Left renal pelvis (tissue), 4 donors: ENCODE measurements around the gene CBARP. TPM values are rescaled to one million over a fixed set of nuclear protein-coding genes. Genes with fewer than 3 reads are reported as not detected.

ENCODE experiments used
- DNase-seq, 4 donors: peaks; one replicate each; pipeline ENCODE4 v3.0.0-alpha.2; 2013; ENCODE audit warnings: low read depth in 4 of 4, low spot score in 3 of 4
- polyA plus RNA-seq, 4 donors: library from polyadenylated mRNA; unstranded; fragments of 120-200 nt; gene quantifications; one replicate each; pipeline ENCODE4 v1.2.1, GENCODE V29; 2013; ENCODE audit not compliant: insufficient read length in 4 of 4

The CBARP gene
- 1 to 10 TPM; 1.4 to 3.5 (median 1.9) TPM for polyA plus RNA-seq

DNA sequence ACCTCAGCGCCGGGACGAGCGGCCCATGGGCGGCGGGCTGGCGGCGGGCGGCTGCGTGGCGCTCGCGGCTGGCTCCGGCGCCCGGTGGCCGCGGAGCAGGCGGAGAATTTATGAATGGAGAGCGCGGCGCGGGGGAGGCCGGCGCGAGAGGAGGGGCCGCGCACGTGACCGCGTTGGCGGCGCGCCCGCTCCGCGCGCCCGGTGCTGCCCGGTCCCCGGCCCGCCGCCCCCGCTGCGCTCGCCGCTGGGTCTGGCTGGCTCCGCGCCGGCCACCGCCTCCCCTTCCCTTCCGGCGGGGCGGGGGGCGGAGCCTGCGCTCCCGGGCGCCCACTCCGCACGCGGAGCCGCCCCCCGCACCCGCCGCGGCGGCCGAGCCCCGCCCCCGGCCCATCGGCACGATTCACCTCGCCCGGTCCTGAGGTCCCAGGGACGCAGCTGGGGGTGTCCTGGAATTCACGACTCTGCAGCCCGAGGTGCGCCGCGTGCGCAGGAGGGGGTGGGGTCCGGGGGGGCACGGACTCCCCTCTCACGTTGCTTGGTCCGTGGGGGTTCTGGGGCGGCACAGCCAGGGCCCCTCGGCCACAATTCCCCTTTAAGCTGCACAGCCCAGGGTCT is at the start of gene CBARP:
CBARP (minus strand) TSS at position 252 of the 615 bp plus-strand sequence. CDS start 1,905 bp downstream, outside the sequence.
- DNase-seq, result no peak

DNA sequence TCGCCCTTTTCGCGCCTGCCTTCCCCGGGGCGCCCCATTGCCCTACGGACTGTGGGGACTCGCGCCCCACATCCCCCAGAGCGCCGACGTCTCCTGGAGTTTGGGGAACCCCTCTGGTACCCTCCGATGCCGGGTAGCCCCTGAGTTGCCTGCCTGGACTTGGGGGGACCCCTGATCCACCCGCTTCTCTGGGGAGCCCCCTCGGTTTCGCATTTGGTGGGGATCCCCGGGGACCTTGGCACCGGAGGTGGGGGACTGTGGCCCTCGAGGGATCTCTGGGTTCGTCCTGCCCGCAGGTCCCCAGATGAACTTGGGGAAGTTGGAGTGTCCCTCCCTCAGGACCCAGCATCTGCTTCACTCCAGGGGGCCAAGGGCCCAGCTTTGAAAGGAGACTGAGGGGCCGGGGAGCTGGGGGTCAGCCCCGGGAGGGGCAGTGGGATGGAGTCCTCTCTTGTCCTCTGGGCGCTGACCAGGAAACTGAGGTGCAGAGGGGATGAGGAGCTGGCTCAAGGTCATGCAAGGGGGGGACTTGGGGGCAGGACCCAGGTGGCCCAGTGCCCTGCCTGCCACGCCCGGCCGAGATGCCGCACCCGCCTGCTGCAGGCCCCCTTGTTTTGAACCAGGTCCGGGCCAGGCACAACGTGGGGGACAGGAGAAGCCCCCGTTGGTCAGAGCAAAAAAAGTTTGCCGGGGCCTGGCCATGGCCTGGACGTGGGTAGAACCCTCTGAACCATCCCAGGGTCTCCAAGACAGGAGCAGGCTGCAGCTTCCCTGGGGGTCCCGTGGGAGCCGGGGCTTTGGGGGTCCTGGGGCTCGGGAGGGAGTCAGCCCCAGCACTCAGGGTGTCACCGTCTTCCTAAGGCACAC is 48.9 kb upstream of the CBARP start:
- no peak for DNase-seq

- DNase-seq, result no peak
Observed at GRCh38 chr19:1285737-1286360, 48.0 kb upstream of the CBARP start, which contains the start of gene EFNA2. Gene EFNA2 (plus strand): TSS chr19:1285873. CDS start chr19:1286169, 296 bp downstream.

DNA sequence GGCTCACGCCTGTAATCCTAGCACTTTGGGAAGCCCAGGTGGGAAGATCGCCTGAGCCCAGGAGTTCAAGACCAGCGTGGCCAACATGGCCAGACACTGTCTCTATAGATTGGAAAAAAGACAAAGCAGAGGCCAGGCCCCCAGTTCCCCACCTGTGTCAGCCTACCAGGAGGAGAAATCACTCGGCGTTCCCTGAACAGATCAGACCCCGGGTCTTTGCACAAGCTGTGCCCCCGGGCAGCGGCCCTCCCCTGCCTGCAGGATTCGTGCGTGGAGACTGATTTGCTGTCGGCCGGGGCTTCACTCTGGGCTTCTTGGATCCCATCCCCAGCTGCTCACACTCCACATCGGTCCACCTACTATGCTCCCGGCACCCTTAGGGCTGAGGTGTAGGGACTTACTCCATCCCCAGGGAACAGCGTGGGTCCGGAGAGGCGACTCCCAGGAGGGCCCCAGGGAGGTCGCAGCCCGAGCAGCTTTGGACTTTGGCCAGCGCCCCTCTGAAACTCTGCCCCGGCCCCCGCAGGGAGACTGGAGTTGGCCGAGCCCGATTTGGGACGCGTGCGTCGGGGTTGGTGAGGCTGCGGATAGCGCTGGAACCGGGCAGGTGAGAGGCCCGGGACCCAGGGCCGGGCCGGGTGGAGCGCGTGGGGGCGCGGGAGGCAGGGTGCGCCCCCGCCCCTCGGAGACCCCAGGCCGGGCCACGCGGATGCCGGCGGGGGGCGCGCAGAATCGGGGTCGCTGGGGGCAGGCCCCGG is 47.4 kb upstream of the CBARP start:
- no peak for DNase-seq

GRCh38 chr19:1284293-1284978 is 46.6 kb upstream of the CBARP start:
- DNase-seq, result no peak

DNA sequence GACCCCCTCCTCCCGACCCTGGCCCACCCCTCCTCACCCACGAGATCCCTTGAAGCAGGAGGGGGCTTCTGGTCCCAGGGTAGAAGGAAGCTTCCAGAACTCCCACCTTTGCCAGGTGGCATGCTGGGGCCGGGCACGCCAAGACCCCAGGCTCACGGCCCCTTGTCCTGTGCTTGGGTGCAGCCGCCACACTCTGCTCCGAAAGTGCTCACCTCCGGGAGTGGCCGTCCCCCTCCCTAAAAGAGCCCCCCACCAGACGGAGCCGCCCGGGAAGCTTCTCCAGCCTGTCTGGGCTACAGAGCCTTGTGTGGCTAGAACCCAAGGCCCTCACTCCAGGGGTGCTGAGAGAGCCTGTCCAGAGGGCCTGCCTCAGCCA is 46.1 kb upstream of the CBARP start:
- DNase-seq, result no peak

- DNase-seq, result no peak
Observed at GRCh38 chr19:1283207-1283916, 45.6 kb upstream of the CBARP start.

- DNase-seq, result no peak
Observed at GRCh38 chr19:1282588-1283206, 44.9 kb upstream of the CBARP start.

GRCh38 chr19:1281569-1282287 is 43.9 kb upstream of the CBARP start:
- DNase-seq, result no peak

DNA sequence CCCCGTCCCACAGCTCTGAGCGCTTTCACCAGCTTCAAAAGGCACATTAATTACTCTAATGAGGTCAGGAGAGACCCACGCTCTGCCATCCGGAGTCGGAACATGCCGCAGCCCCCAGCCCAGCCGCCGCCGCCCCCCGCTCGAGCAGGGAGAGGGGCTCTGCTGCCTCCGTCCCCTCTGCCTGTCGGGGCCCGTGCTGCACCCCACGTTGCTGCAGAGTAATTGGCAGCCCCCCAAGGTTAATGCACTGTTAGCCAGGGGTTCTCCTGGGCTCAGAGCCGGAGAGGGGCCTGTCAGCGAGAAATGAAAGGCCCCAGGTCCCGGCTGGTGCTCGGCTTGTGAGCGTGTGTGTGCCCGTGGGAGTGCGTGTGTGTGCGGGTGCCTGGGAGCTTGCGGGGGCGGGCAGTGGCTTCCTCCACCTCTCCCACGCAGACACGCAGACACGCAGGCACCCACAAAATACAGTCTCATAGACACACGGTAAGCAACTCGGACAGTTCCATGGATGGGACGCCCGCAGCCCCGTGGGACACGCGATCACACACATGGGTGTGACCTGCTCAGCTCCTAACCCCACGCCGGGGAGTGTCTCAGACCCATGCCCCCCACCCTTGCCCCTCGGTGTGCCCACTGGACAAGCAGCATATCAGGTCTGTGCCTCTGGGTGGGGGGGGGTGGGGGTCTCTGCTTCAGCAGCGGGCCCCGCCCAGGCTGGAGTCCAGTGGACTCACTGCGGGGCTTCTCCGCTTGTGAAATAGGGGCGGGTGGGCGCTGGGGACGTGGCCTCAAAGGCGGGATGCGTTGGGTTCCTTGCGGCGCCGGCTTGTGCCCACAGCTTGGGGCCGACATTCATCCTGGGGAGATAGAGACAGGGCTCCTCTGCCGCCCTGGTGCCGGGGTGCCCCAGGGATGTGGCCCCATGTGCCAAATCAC is 43.1 kb upstream of the CBARP start:
- DNase-seq, result no peak

GRCh38 chr19:1279782-1280341 is 42.1 kb upstream of the CBARP start:
- no peak for DNase-seq

- no peak for DNase-seq
Observed at GRCh38 chr19:1278713-1279660, 41.2 kb upstream of the CBARP start.

DNA sequence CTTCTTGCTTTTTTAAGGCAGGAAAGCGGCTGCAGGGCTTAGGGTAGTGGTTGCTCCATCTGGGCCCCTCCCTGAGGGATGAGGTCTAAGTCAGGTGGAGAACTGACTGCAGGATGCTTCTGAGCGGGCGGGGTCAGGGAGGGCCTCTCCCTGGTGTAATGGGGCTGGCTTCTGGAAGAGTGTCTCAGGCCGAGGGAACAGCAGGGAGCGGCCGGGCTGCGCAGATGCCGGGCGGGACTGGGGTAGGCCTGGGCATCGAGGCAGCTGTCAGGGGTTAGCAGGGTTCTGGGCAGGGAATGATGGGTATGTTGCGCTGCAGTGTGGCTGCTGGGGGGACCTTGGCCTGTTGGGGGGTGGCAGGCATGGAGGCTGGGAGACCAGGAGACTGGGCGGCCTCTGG is 40.3 kb upstream of the CBARP start:
- no peak for DNase-seq

DNA sequence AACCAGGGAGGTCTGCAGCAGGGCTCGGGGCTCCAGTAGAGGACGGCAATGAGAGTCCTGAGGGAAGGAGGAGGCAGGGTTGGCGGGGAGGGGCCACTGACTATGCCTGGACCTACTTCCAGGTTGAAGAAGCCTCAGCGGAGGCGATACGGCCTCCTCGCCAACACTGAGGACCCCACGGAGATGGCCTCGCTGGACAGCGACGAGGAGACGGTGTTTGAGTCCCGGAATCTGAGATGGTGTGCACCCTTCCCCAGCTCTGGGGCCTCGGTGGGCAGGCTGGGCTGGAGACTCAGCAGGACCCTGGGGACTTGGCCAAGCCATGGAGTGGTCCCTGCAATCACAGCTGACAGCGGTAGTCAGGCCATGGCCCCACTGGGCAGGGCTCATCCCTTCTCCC is 39.3 kb upstream of the CBARP start:
- no peak for DNase-seq

DNA sequence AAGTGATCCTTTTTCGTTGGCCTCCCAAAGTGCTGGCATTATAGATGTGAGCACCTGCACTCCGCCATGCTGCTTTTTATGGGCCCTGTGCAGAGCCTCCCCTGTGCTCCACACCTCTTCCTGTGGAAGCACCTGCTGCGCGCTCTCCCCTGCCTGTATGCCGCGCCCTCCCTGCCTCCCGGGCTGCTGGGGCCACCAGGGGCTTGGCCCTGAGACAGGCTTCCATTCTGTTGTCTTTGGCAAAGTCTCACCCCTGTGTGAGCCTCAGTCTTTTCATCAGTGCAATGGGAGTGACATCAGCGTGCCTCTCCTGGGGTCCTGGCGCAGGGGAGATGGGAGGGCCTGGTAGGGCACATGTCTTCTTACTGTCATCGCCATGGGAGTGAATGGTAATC is 38.8 kb upstream of the CBARP start:
- no peak for DNase-seq
